Gastroesophageal sphincter (tissue), 4 donors: ENCODE results near the gene MKLN1. TPM values are rescaled to one million over a fixed set of nuclear protein-coding genes. Genes with fewer than 3 reads are reported as not detected.
A peak's percentile ranks its signal among the peaks of the same experiment; 100 is the strongest.

Experiments used
- ATAC-seq: fragments of 150-250 bp; one replicate; pipeline ENCODE4 v1.9.1; 2016; ENCODE audit warnings: mild to moderate bottlenecking, moderate library complexity
- H3K27ac ChIP-seq, 4 donors: fragments of 200-600 bp; sonication (generic) in 3 of 4; 1 replicate in 3 of 4; 2 replicates in 1 of 4; pipeline ENCODE4 v1.5.1; 2016 to 2019
- H3K27me3 ChIP-seq: fragments of 200-600 bp; sonication (generic); one replicate; pipeline ENCODE4 v1.5.1; 2019
- H3K36me3 ChIP-seq, 2 donors: fragments of 200-600 bp; sonication (generic); one replicate each; pipeline ENCODE4 v1.5.1; 2019; ENCODE audit warnings: control low read depth in 1 of 2
- H3K4me1 ChIP-seq, 3 donors: fragments of 200-600 bp; sonication (generic); 1 replicate in 2 of 3; 2 replicates in 1 of 3; pipeline ENCODE4 v1.5.1; 2016 to 2019; ENCODE audit warnings: control low read depth in 2 of 3
- H3K4me3 ChIP-seq, 2 donors: fragments of 200-600 bp; sonication (generic); one replicate each; pipeline ENCODE4 v1.5.1; 2019; ENCODE audit warnings: mild to moderate bottlenecking in 1 of 2, moderate library complexity in 1 of 2
- H3K9me3 ChIP-seq, 3 donors: fragments of 200-600 bp; sonication (generic); one replicate each; pipeline ENCODE4 v1.5.1; 2017 to 2019; ENCODE audit warnings: control low read depth in 2 of 3
- EP300 ChIP-seq: sonication (generic); formaldehyde crosslinking; IDR thresholded peaks from one replicate; pipeline ENCODE4 v1.6.1; 2017; ENCODE audit warnings: antibody characterized with exemption, mild to moderate bottlenecking
- POLR2A ChIP-seq, 2 donors: fragments of 450-650 bp; IDR thresholded peaks; one replicate each; pipeline ENCODE4 v1.6.1; 2017; ENCODE audit warnings: antibody characterized with exemption in 2 of 2, mild to moderate bottlenecking in 2 of 2, moderate library complexity in 1 of 2
- POLR2AphosphoS5 ChIP-seq: sonication (generic); formaldehyde crosslinking; IDR thresholded peaks from one replicate; pipeline ENCODE4 v1.6.1; 2017; ENCODE audit warnings: antibody characterized with exemption
- WGBS, 2 donors: methylation state at CpG; one replicate each; pipeline ENCODE4 v1.1.5; 2018; ENCODE audit warnings: low coverage in 1 of 2; 5-methylcytosine and 5-hydroxymethylcytosine counted together
- total RNA-seq, 4 donors: library from RNA; depleted of rRNA; stranded (reverse); fragments of >200 nt; gene quantifications; one replicate each; pipeline ENCODE4 v1.1.0, GENCODE V29; 2016
- TF ChIP-seq, protein P1 (sequence below), 4 experiments: fragments of 200-600 bp in 2 of 4; fragments of 450-650 bp in 2 of 4; sonication (generic) in 1 of 4; IDR thresholded peaks; one replicate each; pipeline ENCODE4 v1.5.1; 2017 to 2019; ENCODE audit warnings: antibody characterized with exemption in 4 of 4, mild to moderate bottlenecking in 2 of 4, moderate library complexity in 2 of 4

Gene MKLN1
- total RNA-seq, 4 donors from 2014 or later, result 40.4 to 82.8 (median 58.6) TPM

DNA sequence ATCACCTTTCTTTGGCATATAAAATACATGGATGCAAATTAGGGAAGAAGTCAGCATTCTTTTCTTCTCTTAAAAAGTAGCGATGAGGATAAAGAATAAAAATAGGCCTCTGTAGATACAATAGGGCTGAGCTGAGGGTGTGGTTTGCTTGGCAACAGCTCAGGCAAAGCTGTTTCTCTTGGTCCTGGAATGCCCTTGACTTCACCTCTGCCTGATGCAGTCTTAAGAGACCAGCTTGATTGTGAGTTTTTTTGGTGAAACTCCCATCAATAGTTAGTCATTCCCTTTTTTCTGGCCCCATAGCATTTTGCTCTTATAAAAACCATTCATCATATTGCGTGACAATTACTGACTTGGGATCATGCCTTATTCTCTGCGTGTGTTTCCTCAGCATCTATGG, 42.1 kb upstream of the MKLN1 start:
- 59 to 65% methylated on average over 3 of the region's 3 CpGs for WGBS, 2 donors
- no peaks in the 10 kb centered on the region for H3K36me3 ChIP-seq
- H3K9me3 ChIP-seq, result no peaks in the 10 kb centered on the region
- no peak for TF ChIP-seq EP300
- TF ChIP-seq POLR2AphosphoS5, result peak; percentile 21
- peak overlapping the region; percentile 69 to 86 (median 72) for H3K27ac ChIP-seq
- ATAC-seq, result peak; percentile 76
- H3K4me3 ChIP-seq, result no peak overlapping the region
- no peaks in the 10 kb centered on the region for H3K27me3 ChIP-seq
- peaks cover 5 to 22% (median 11%) of the 10 kb centered on the region in 3 donors for H3K4me1 ChIP-seq

DNA sequence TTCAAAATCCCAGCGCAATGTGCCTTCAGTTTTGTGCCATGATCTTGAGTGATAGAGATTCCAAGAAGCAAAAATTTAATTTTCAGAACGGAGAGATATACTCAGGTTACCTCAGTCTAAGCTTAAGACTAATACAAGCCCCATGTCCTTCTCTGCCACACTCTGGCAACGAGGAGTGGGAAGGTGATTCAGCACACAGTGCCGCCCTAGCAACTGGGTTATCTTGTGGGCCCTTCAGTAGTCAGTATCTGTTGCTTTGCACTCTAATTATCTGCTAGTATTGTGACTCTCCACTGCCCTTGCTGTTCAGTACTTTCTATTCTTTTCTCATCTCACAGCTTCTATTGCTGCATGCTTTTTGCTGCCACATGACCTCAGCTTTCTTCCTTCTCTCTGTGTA, 39.2 kb upstream of the MKLN1 start:
- Histone ChIP-seq H3K9me3 (no peaks in the 10 kb centered on the region), H3K27ac (no peak overlapping the region), H3K4me3 (no peak overlapping the region), H3K36me3 (no peaks in the 10 kb centered on the region), H3K27me3 (no peaks in the 10 kb centered on the region), H3K4me1 (peaks cover 5 to 22% (median 11%) of the 10 kb centered on the region in 3 donors)
- TF ChIP-seq POLR2A (IDR thresholded peaks at IDR 0.05) (no peak), EP300 (no peak), POLR2AphosphoS5 (no peak)
- TF ChIP-seq, protein P1, sequence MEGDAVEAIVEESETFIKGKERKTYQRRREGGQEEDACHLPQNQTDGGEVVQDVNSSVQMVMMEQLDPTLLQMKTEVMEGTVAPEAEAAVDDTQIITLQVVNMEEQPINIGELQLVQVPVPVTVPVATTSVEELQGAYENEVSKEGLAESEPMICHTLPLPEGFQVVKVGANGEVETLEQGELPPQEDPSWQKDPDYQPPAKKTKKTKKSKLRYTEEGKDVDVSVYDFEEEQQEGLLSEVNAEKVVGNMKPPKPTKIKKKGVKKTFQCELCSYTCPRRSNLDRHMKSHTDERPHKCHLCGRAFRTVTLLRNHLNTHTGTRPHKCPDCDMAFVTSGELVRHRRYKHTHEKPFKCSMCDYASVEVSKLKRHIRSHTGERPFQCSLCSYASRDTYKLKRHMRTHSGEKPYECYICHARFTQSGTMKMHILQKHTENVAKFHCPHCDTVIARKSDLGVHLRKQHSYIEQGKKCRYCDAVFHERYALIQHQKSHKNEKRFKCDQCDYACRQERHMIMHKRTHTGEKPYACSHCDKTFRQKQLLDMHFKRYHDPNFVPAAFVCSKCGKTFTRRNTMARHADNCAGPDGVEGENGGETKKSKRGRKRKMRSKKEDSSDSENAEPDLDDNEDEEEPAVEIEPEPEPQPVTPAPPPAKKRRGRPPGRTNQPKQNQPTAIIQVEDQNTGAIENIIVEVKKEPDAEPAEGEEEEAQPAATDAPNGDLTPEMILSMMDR (IDR thresholded peaks at IDR 0.05), result no peak
- ATAC-seq, result no peak
- WGBS, 2 donors, result 87 to 90% methylated on average over 4 of the region's 4 CpGs

DNA sequence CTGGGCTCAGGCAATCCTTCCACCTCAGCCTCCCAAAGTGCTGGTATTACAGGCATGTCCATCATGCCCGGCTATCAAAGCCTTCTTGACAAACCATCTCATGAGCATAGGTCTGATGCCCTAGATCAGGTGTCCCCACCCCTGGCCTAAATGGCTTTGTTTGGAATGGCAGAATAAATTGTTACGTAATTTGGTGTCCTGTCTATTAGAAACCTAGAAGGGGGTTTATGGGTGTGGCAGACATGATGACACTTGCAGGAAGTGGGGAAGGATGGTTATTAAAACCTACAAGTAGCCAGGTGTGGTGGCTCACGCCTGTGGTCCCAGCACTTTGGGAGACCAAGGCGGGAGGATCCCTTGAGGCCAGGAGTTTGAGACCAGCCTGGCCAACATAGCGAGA, 38.6 kb upstream of the MKLN1 start:
- H3K9me3 ChIP-seq, result no peaks in the 10 kb centered on the region
- no peaks in the 10 kb centered on the region for H3K36me3 ChIP-seq
- TF ChIP-seq, protein P1 (IDR thresholded peaks at IDR 0.05), result no peak
- TF ChIP-seq POLR2AphosphoS5, result no peak
- TF ChIP-seq EP300, result no peak
- TF ChIP-seq POLR2A (IDR thresholded peaks at IDR 0.05), result no peak
- WGBS, 2 donors, result 97 to 100% methylated on average over 4 to 5 of the region's 5 CpGs
- peaks cover 5 to 21% (median 11%) of the 10 kb centered on the region in 3 donors for H3K4me1 ChIP-seq
- ATAC-seq, result no peak
- no peaks in the 10 kb centered on the region for H3K27me3 ChIP-seq
- no peak overlapping the region for H3K27ac ChIP-seq
- no peak overlapping the region for H3K4me3 ChIP-seq

DNA sequence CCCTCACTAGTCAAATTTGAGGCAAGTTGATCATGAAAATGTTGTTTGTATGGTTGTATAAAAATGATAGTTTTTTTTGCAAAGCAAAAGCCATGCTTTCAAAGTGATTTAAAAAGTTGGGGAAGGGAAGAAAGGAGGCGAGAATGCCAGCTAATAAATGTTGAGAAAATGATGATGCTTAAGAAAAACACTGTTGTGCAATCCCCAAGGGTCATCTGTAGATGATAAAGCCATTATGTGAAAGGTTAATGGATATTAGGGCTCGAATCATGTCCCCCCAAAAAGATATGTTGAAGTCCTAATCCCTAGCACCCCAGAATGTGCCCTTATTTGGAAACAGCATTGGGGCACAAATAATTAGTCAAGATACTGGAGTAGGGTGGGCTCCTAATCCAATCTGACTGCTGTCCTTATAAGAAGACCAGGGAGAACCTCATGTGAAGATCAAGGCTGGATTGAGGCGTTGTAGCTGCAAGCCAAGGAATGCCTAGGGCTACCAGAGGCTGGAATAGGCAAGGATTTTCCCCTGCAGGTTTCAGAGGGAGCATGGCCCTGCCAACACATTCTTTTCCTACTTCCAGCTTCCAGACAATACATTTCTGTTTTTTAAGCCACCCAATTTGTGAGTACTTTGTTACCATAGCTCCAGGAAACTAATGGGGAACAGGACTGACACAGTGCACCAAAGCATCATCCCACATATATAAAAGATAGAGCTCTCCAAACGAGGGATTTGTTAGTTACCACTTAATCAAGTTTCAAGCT, 35.4 kb upstream of the MKLN1 start:
- H3K27me3 ChIP-seq, result no peaks in the 10 kb centered on the region
- no peaks in the 10 kb centered on the region for H3K4me1 ChIP-seq
- no peaks in the 10 kb centered on the region for H3K36me3 ChIP-seq
- 77 to 84% methylated on average over 3 to 4 of the region's 4 CpGs for WGBS, 2 donors
- ATAC-seq, result no peak
- H3K27ac ChIP-seq, result no peak overlapping the region
- no peaks in the 10 kb centered on the region for H3K9me3 ChIP-seq
- TF ChIP-seq POLR2AphosphoS5 (no peak), EP300 (no peak), POLR2A (IDR thresholded peaks at IDR 0.05) (no peak)
- TF ChIP-seq, protein P1 (IDR thresholded peaks at IDR 0.05), result no peak
- H3K4me3 ChIP-seq, result no peak overlapping the region

DNA sequence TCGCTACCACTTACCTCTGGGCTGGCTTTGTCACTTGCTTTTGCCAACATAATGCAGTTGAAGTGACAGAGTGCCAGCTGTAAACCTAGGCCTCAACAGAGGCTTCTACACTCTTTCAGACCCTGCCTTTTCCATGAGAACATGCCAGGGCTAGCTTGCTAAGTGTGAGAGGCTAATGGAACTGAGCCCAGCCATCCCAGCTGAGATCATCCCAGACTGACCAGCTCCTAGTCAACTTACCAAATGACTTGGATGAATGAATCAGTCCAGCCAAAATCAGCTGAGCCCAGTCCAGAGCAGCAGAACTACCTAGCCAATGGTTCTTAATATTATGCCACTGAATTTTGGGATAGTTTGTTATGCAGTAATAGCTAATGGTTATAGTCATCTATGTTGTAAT, 34.7 kb upstream of the MKLN1 start:
- Histone ChIP-seq H3K36me3 (no peaks in the 10 kb centered on the region), H3K27me3 (no peaks in the 10 kb centered on the region), H3K4me3 (no peak overlapping the region), H3K9me3 (no peaks in the 10 kb centered on the region), H3K4me1 (no peaks in the 10 kb centered on the region), H3K27ac (no peak overlapping the region)
- 60 to 100% methylated on average over 1 of the region's 1 CpG for whole genome bisulfite sequencing, 2 donors
- ATAC-seq, result no peak
- TF ChIP-seq POLR2AphosphoS5 (no peak), EP300 (no peak), POLR2A (IDR thresholded peaks at IDR 0.05) (no peak)
- TF ChIP-seq, protein P1 (IDR thresholded peaks at IDR 0.05), result no peak
